HG03442 (cell line): ENCODE measurements around the gene C1QB.
"Not testable (repeated sequence)": the region's sequence is repeated elsewhere in the genome, so short reads cannot be mapped to it uniquely, and the experiment has no call there.

Source experiments
- ATAC-seq: cut with Tn5 transposase; IDR thresholded peaks from one replicate; pipeline ENCODE4 v1.9.1; 2021; ENCODE audit warnings: mild to moderate bottlenecking, moderate library complexity; ENCODE audit not compliant: unreplicated experiment

Gene C1QB

GRCh38 chr1:22691031-22691753 is 38.2 kb downstream of the C1QB start:
- ATAC-seq, result no peak

GRCh38 chr1:22694172-22694571 is 41.1 kb downstream of the C1QB start:
- no peak for ATAC-seq

DNA sequence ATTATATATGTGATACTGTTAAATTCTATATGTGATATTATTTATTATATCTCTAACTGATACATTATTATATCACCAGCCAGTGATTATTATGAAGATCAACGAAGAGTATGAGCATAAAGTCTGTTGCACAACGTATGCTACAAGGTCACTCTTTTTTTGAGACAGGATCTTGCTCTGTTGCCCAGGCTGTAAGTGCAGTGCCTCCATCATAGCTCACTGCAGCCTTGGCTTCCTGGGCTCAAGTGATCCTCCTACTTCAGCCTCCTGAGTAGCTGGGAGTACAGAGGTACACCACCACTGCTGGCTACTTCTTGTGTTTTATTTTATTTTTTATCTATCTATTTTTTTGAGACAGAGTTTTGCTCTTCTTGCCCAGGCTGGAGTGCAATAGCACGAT is 43.6 kb downstream of the C1QB start:
- ATAC-seq, result no peak

GRCh38 chr1:22697980-22698379 is 44.9 kb downstream of the C1QB start:
- ATAC-seq, result no peak

- ATAC-seq, result no peak
Observed at GRCh38 chr1:22699681-22700520, 46.9 kb downstream of the C1QB start.

- ATAC-seq, result no peak
Observed at GRCh38 chr1:22702296-22703085, 49.5 kb downstream of the C1QB start.

DNA sequence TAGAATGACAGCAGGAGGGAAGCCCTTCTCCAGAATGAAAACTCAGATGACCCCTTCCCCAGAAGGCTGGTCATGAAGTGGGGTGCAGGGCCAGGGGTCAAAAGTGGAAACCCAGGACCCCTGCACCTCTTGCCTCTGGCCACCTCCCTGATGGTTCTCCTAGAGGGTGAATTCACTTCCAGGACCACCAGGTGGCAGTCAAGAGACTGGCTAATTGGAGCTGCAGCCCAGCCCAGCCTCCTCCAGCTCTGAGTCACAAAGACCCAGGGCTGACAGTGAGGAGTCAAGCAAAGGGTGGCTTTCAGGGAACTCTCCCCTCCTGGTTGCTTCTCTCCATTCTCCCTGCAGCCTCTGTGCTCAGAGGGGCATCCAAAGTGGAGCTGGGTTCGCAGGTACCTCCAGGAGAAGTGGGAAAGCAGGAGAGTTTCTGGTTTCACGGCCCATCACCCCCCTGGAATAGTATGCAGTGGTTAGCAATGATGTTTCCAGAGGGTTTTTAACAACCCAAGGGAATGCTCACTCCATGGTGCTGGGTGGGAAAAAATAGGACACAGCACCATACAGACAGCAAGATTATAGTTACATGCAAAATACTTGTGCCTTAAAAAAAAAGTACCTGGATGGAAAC is 51.5 kb downstream of the C1QB start:
- no peak for ATAC-seq

DNA sequence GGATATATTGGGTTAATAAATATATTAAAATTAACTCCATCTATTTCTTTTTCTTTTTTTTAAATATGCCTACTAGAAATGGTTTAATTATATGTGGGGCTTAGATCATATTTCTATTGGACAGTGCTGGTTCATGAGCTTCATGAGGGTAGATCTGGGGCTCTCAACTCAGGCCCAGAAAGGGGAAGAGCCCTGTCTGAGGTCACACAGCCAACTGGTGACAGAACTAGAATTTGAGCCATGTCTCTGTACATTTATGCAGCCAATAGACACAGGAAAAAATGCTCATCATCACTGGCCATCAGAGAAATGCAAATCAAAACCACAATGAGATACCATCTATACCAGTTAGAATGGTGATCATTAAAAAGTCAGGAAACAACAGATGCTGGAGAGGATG is 52.5 kb downstream of the C1QB start:
- ATAC-seq, result no peak

DNA sequence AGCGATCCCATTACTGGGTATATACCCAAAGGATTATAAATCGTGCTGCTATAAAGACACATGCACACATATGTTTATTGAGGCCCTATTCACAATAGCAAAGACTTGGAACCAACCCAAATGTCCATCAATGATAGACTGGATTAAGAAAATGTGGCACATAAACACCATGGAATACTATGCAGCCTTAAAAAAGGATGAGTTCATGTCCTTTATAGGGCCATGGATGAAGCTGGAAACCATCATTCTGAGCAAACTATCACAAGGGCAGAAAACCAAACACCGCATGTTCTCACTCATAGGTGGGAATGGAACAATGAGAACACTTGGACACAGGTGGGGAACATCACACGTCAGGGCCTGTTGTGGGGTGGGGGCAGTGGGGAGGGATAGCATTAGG is 53.1 kb downstream of the C1QB start:
- ATAC-seq, result not testable (repeated sequence)

DNA sequence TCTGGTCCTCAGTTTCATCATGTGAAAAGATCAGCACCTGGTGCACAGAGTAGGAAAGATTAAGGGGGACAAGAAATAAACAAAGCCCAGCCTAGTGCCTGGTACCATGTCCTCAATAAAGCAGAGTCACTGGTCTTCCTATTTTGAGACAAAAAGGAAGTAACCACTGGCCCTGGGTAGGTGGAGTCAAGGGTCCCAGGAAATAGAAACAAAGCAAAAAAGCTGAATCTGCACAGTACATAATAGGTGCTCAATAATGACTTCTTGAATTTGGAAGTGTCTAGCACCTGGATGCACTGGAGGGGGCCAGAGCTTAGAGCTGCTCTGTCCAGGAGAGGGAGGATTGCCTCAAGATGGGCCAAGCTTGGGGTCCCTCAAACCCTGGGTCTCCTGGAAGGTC is 55.7 kb downstream of the C1QB start:
- ATAC-seq, result no peak

GRCh38 chr1:22709227-22709626 is 56.2 kb downstream of the C1QB start:
- no peak for ATAC-seq

GRCh38 chr1:22709891-22710700 is 57.1 kb downstream of the C1QB start:
- ATAC-seq, result no peak

DNA sequence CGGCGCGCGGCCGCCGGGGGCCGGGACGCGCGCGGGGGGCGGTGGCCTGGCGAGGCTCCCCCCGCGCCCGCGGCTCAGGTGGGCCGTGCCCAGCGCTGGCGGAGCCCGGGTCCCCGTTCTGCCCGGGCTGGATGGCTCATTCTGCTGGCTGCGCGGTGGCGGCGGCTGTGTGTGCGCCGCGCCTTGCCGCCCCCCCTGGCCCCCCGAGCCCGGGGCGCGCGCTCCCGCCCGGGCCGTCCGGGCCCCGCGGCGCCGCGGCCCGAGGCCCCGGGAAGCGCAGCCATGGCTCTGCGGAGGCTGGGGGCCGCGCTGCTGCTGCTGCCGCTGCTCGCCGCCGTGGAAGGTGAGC is 57.6 kb downstream of the C1QB start, which contains the start of gene EPHB2:
EPHB2 (plus strand) TSS at position 139 of the 349 bp plus-strand sequence; CDS start at position 283, 144 bp downstream.
- no peak for ATAC-seq

DNA sequence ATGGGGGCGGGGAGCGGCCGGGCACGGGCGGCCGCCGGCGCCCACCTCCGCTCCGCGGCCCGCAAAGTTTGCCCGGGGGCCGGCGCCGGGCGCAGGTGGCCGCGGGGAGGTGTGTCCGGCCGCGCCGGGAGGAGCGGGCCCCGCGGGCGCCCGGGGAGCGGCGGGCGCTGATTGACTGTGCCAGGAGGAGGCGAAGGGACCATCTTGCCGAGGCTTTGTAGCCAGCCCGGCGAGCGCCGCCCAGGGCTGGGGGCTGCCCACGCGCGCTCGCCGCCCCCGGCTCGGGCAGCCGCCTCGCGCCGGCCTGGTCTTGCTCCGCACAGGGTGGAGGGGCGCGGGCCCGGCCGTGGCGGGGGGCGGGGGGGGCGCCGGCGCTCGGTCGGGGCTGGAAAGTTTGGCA is 58.0 kb downstream of the C1QB start:
- no peak for ATAC-seq
